C4-2B (cell line): ENCODE results near the gene PSKH1.

Experiments used
- ZFX ChIP-seq: fragments of 450-650 bp; IDR thresholded peaks from 2 replicates; pipeline ENCODE4 v1.6.1; 2017
- TF ChIP-seq, protein P1 (sequence below): fragments of 450-650 bp; conservative IDR thresholded peaks from 2 replicates; pipeline ENCODE4 v1.5.1; 2017; ENCODE audit warnings: mild to moderate bottlenecking

DNA sequence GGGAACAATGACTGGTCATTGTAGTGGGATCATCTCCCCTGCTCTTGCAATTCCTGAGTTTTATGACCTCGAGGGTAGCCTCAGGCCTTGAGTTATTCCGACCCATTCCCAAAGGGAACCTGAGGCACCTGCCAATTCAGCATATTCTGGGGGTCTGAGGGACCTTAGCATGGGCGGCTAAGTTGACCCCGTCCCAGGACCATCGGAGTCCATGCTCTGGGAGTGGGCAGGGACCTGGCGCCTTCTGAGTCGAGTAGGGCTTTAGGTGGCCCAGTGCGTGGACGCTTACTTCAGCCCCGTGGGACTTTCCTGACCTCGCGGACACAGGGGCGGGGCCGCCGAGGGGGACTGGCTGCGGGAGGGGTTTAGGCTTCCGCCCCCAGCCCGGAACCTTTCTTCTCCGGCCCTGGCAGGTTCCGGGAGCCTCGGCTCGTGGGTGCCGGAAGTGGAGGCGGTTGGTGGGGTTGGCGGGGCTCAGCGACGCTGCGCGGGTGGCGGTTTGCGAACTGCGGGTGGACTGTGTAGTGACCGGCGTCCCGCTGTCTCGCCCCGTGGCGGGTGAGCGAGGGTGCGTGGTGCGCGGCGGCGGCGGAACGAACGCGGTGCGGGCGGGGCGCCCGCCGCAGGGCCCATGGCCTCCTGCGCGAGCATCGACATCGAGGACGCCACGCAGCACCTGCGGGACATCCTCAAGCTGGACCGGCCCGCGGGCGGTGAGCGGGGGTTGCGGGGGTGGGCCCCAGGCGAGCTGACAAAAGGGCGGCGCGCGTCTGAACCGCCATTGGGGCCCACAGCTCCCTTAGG, 20.2 kb upstream of the PSKH1 start, which contains the start of gene EDC4:
- TF ChIP-seq, protein P1, sequence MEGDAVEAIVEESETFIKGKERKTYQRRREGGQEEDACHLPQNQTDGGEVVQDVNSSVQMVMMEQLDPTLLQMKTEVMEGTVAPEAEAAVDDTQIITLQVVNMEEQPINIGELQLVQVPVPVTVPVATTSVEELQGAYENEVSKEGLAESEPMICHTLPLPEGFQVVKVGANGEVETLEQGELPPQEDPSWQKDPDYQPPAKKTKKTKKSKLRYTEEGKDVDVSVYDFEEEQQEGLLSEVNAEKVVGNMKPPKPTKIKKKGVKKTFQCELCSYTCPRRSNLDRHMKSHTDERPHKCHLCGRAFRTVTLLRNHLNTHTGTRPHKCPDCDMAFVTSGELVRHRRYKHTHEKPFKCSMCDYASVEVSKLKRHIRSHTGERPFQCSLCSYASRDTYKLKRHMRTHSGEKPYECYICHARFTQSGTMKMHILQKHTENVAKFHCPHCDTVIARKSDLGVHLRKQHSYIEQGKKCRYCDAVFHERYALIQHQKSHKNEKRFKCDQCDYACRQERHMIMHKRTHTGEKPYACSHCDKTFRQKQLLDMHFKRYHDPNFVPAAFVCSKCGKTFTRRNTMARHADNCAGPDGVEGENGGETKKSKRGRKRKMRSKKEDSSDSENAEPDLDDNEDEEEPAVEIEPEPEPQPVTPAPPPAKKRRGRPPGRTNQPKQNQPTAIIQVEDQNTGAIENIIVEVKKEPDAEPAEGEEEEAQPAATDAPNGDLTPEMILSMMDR = no peak
- TF ChIP-seq ZFX = peak; percentile 78
